ENCODE measurements around the gene SPNS3.

The SPNS3 gene

DNA sequence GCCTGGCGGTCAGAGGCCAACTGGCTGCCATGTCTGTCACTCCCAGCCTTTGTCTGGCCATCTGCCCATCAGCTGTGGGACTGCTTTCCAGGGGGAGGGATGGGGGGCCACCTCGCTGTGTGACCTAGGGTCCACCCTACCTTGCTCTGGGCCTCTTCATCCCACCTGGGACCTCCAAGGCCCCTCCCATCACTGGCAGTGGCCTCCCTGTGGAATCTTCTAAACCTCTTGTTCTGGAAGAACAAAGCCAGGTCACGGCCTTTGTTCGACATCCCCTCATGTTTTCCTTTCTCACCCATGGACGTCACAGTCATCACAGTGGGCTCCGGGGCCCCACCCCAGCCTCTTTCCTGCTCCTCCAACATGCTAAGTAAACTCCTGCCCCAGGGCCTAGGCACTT lies 88.9 kb downstream of the SPNS3 start:
- TF ChIP-seq, protein P1, sequence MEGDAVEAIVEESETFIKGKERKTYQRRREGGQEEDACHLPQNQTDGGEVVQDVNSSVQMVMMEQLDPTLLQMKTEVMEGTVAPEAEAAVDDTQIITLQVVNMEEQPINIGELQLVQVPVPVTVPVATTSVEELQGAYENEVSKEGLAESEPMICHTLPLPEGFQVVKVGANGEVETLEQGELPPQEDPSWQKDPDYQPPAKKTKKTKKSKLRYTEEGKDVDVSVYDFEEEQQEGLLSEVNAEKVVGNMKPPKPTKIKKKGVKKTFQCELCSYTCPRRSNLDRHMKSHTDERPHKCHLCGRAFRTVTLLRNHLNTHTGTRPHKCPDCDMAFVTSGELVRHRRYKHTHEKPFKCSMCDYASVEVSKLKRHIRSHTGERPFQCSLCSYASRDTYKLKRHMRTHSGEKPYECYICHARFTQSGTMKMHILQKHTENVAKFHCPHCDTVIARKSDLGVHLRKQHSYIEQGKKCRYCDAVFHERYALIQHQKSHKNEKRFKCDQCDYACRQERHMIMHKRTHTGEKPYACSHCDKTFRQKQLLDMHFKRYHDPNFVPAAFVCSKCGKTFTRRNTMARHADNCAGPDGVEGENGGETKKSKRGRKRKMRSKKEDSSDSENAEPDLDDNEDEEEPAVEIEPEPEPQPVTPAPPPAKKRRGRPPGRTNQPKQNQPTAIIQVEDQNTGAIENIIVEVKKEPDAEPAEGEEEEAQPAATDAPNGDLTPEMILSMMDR (IDR thresholded peaks at IDR 0.05; ENCODE audit: insufficient read depth, missing control alignments): no peak
- FAIRE-seq (no peak), DNase-seq (ENCODE audit: insufficient read length, low spot score) (no peak)

DNA sequence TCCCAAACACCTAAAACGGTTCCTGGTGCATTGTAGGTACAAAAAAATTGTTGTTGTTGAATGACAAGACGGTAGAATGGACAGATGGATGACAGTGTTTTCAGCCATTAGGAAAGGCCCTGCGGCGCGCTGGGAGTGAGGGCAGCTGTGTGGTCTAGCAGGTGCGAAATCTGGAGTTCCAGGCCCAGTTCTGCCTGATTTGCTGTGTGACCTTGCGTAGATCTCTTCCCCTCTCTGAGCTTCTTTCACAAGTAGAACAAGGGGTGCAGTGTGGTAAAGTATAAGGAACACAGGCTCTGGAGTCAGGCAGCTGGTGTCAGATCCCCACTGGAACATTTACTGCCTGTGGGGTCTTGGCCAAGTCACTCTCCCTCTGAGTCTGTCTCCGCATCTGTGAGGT lies 90.2 kb downstream of the SPNS3 start:
- TF ChIP-seq, protein P1 (IDR thresholded peaks at IDR 0.05; ENCODE audit: insufficient read depth, missing control alignments): no peak
- FAIRE-seq (no peak), DNase-seq (ENCODE audit: insufficient read length, low spot score) (no peak)

DNA sequence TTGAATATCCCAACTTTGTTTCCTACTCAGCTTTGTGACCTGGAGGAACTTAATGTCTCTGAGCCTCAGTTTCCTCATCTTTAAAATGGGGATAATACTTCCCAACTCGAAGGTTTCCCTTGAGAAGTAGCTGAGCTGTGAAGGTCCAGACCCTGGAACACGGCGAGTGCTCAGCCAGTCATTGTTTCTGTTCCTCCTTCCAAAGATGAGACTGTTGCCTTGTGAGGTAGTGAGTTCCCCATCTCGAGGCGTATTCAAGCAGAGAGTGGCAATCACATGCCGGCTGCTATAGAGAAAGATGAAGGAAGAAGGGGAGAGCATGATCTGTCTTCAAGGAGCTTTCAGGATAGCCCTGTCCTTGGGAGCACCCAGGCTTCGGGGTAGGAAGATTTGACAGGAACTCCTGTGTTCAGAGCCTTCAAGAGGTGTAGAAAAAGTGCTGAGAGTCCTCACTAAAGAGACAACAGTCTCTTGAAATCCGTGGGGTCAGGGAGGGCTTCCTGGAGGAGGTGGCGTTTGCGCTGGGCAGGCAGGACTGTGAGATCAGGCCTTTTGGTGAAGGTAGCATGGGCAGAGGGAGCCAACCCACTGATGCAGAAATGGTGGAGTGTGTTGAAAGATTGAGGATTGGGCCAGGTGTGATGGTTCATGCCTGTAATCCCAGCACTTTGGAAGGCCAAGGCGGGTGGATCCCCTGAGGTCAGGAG lies 92.1 kb downstream of the SPNS3 start:
- no peak for FAIRE-seq
- TF ChIP-seq, protein P1 (IDR thresholded peaks at IDR 0.05; ENCODE audit: insufficient read depth, missing control alignments): no peak
- no peak for DNase-seq (ENCODE audit: insufficient read length, low spot score)

DNA sequence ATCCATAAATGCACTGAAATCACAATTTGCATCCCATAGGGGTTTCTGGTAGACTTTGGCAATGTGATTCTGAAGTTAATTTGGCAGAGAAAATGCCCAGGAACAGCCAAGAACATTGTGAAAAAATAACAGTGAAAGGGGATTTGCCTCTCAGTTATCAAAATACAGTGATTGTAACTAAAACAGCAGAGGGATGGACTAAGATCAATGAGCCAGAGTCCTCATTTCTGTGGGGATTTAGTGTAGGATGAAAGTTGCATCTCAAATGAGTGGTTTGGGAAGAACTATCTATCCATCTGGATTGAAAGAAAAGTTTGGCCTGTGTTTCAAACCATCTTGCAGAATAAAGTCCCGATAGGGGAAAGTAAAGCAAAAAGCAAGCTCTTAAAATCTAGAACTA lies 93.4 kb downstream of the SPNS3 start:
- TF ChIP-seq, protein P1 (IDR thresholded peaks at IDR 0.05; ENCODE audit: insufficient read depth, missing control alignments): no peak
- no peak for FAIRE-seq
- no peak for DNase-seq (ENCODE audit: insufficient read length, low spot score)

DNA sequence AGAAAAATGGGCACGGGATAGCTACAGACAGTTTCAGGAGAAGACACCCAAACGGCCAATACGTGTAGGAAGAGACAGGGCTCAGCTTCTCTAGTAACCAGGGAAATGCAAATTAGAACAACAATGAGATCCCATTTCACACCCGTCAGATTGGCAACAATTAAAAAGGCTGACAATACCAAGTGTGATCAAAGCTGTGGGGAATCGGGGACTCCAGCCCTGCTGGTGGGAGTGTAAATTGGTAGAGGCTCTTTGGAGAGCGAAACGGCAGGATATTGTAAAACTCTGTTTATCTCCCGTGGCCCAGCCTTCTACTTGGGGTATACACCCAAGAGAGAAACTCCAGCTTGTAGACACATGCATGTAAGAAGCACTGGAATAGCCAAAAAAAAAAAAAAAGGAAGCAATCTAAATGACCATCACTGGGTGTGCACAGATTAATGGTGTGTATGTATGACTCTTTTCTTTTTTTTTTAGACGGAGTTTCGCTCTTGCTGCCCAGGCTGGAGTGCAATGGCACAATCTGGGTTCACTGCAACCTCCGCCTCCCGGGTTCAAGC lies 93.9 kb downstream of the SPNS3 start:
- no peak for FAIRE-seq
- TF ChIP-seq, protein P1 (IDR thresholded peaks at IDR 0.05; ENCODE audit: insufficient read depth, missing control alignments): no peak
- DNase-seq (ENCODE audit: insufficient read length, low spot score): no peak

DNA sequence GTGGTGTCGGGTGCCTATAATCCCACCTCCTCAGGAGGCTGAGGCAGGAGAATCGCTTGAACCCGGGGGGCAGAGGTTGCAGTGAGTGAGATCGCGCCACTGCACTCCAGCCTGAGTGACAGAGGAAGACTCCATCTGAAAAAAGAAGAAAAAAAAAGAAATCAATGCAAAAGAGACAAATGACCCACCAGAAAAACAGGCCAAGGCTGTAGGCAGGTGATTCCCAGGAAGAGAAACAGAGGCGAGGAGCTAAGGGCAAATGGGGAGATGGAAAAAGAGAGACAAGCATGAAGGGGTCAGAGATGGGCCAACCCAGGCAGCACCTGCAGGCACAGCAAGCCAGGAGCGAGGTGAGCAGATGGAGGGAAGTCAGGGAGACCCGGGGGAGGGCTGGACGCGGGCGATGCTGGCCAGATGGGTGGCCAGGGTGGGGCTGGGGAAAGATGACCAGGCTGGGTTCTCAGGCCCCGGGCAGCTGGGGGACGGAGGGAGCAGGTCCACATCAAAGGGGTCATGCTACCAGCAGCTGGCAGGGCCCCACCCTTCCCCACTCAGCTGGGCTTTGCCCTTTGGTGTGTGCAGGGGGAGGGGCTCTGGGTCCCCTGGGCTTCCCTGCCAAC lies 95.9 kb downstream of the SPNS3 start:
- TF ChIP-seq, protein P1 (IDR thresholded peaks at IDR 0.05; ENCODE audit: insufficient read depth, missing control alignments): no peak
- no peak for DNase-seq (ENCODE audit: insufficient read length, low spot score)
- FAIRE-seq: no peak

All from D721Med (cell line).